Embryonic facial prominence (tissue), 1 donor: ENCODE measurements around the gene QSOX2.

Experiments
- DNase-seq: peaks from one replicate; pipeline ENCODE4 v3.0.0-alpha.2; 2016; ENCODE audit errors: extremely low spot score

The QSOX2 gene, protein sequence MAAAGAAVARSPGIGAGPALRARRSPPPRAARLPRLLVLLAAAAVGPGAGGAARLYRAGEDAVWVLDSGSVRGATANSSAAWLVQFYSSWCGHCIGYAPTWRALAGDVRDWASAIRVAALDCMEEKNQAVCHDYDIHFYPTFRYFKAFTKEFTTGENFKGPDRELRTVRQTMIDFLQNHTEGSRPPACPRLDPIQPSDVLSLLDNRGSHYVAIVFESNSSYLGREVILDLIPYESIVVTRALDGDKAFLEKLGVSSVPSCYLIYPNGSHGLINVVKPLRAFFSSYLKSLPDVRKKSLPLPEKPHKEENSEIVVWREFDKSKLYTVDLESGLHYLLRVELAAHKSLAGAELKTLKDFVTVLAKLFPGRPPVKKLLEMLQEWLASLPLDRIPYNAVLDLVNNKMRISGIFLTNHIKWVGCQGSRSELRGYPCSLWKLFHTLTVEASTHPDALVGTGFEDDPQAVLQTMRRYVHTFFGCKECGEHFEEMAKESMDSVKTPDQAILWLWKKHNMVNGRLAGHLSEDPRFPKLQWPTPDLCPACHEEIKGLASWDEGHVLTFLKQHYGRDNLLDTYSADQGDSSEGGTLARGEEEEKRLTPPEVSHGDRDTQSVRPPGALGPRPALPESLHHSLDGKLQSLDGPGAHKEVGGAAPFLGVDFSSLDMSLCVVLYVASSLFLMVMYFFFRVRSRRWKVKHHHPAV

DNA sequence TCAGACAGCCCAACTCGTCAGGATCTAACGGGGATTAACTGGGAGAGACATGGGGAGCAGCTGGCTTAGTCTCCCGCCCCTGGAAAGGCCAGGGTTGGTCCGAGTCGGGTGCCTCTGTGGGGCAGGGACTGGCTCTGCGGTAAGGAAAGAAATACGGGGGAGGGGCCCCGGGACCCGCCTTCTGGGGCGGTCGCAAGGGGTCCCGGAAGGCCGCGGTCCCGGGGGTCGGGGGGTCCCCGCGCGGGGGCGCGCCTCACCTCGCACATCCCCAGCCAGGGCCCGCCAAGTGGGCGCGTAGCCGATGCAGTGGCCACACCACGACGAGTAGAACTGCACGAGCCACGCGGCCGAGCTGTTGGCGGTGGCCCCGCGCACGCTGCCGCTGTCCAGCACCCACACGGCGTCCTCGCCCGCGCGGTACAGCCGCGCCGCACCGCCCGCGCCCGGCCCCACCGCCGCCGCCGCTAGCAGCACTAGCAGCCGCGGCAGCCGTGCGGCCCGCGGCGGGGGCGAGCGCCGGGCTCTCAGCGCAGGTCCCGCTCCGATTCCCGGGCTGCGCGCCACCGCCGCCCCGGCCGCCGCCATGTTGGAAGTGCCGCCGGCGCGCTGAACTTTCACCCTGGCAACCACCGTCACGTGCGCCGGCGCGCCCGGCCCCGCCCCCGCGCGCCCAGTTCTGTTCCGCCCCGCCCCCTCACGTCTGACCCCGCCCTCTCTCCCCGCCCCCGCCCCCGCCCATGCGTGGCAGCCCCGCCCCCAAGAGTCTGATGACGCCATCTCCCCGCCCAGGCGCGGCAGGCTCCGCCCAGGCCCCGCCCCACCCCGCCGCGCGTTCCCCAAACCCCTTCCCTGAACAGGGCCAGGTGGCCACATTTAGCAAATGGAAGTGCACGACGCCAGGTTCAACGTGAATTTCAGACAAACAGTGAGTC, at the start of gene QSOX2:
Gene QSOX2, minus strand, starts transcription at position 594 of the 932 bp plus-strand sequence. Its CDS starts 9 bp downstream, at position 585.
- DNase-seq: peak; percentile 73

DNA sequence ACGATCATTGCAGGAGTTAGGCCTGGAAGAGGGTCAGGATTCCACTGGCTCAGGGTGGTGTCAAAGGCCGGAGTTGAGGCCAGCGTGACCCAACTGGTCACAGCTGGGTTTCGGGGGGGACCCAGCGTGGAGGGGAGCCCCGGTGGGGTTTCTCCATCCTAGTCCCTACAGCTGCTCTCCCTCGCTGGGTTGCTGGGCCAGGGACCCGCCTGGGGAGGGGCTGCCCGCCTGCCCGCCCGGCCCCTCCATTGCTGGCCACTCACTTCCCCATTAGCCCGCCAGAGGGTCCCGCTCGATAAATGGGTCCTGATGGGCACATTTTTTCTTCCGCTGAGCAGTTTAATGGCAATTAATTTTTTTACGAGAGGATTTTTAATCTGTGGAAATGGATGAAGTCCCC, 49.4 kb upstream of the QSOX2 start:
- DNase-seq: no peak

DNA sequence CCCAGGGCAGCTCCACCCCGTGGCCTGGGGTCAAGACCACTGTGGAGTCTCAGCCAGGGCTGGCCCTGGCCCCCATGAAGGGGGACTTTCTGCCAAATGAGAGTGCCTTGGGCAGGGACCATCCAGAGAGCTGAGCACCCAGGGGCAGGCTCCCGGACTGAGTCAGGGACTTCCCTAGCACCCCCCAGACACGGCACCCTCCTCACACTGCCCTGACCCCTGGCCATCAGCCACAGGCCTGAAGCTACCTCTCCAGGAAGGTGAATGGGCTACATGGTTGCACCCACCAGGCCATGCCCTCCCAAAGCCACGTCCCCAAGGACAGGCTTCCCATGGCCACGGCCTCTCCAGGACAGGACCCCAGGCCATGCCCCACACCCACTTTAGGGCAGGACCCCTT, 48.8 kb upstream of the QSOX2 start:
- no peak for DNase-seq

DNA sequence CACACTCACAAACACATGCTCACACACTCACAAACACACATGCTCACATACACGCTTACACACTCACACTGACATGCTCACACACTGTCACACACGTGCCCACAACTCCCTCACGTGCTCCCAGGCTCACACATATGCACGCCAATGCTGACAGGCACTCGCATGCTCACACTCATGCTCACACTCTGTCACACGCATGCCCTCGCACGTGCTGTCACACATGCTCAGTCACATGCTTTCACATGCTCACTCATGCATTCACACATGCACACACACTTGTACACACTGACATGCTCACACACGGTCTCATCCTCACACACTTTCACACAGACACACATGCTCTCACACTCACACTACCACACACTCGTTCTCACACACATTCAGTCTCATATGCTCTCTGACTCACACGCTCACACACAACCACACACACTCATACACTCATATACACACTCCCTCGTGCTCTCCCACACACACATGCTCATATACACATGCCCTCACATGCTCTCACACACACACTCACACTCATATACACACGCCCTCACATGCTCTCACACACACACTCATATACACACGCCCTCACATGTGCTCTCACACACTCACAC, 48.0 kb upstream of the QSOX2 start:
- no peak for DNase-seq

DNA sequence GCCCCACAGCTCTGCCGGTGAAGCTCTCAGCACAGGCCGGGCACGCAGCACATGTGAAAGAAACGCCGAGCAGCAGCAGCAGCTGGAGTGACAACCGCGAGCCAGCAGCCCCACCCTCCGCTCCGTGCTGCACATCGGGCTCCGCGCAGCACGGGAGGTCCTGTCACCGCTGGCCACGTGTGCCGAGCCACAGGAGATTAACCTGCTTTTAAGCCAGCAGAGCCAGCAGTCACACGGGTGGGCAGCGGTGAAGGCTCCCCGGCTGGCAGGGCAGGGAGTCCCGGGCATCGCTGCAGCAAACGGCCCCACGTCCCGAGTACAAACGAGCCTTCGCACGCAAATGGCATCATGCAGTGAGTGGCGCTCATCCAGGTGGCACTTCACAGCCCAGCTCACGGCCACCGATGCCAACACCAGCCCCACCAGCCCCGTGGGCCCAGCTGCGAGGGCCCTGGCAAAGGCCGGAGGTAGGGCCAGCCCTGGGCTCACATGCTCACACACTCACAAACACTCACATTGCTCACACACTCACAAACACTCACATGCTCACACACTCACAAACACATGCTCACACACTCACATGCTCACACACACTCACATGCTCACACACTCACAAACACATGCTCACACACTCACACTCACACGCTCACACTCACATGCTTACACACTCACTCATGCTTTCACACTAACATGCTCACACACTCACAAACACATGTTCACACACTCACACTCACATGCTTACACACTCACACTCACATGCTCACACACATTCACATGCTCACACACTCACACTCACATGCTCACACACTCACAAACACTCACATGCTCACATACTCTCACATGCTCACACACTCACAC, 47.2 kb upstream of the QSOX2 start:
- no peak for DNase-seq

DNA sequence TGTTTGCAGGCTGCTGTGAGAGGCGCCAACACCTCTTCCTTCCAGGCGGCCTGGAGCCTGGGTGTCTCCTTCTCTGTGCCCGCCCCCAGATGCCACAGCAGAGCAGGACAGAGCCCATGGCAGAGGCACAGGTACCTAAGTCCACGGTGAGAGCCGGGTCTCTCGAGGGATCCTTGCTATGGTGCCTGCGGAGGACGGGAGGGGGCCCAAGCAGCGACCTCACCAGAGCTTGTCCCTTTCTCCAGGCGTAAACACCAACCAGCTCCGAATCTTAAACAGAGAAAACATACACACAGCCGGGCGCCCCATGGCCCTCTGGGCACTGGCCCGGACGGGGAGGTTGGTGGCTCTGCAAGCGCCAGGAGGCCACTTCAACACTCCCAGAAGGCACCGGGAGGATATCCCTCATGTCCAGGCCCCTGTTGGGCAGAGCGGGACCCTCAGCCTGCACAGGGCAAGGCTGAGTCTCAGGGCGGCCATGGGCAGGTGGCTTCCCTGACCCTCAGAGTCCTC, 46.5 kb upstream of the QSOX2 start:
- no peak for DNase-seq

DNA sequence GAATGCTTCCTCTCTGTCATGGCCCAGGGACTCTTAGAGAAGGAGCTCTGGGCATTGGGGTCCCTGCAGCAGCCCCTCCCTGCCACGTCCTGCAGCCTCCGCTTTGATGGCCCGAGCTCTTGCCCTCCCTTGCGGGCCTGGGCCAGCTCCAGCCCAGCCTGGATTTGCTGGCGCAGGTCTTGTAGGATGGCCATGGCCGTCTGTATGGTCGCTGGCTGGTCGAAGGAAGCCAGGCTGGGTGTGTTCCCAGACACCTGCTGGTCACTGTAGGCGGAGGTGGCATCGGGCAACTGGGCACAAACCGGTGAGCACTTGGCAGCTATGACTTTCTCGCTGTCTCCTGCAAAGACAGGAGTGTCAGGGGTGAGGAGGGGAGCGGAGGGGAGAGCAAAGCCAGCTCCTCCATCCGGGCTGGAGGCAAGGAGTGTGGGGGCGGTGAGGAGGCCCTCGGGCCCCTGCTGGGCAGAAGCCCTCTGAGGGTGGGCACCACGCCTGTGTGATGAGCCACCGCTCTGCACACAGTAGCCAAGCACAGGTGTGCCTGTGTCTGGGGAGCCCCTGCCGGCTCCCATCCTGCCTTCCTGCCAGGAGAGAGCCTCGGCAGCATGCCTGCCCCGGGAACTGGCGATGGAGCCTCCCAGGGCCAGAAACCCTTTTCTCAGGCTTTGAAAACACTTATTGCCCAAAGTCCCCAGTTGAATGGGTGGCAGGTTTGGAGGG, 45.9 kb upstream of the QSOX2 start:
- DNase-seq: no peak

DNA sequence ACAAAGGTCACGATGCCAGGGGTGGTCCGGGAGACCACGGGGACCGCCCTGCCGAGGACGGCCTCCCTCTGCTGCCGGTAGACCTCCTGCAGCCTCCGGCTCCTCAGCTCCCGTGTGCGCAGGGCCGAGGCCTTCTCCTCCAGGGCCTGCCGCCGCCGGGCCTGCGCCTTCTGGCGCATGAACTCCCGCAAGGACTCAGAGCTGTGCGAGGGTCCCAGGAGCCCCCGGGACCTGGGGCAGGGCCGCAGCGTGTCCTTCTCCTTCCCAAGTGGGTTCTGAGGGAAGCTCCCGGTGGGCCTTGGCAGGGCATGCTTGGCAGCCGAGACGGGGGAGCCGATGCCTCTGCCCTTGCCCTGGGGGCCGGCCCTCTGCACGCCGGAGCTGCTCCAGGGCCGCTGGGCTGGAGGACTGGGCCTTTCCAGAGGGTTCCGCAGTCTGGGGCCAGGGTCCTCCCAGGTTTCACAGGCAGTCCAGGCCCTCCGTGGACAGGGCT, 44.9 kb upstream of the QSOX2 start:
- DNase-seq: no peak

DNA sequence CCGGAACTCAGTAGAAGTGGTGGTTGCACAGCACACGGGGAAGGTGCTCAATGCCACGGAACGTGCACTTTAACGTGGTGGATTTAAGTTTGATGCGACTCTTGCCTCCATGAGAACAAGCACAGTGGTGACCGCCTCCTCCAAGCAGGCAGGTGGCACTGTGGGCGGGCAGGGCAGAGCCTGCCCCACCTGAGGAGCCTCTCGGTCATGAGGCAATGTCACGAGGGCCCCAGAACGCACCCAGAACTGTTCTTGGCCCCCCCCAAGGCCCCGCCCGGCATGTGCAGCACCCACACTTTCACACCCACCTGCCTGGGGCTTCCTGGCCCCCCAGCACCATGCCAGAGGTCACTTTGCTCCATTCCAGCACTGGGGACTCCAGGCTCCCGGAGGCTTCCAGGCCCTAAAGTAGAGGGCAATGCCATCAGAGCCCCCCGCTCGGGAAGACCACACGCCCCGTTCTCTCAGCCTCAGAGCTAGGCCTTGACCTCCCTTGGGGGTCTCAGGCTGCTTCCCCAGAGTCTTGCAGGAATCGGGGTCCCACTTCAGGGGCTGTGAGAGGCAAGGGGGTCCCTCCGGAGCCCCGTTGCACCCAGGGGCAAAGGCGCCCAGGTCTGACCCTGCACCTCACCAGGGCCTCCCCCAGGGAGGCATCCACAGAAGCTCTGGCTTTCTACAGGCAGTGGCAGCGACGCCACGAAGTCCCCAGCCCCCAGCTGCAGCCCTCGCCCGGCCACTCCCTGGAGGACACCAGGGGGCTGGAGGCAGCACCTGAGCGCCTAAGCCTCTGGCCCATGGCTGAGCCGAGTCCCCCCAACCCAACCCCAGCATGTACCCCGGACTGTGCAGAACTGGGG, 44.3 kb upstream of the QSOX2 start:
- DNase-seq: no peak

DNA sequence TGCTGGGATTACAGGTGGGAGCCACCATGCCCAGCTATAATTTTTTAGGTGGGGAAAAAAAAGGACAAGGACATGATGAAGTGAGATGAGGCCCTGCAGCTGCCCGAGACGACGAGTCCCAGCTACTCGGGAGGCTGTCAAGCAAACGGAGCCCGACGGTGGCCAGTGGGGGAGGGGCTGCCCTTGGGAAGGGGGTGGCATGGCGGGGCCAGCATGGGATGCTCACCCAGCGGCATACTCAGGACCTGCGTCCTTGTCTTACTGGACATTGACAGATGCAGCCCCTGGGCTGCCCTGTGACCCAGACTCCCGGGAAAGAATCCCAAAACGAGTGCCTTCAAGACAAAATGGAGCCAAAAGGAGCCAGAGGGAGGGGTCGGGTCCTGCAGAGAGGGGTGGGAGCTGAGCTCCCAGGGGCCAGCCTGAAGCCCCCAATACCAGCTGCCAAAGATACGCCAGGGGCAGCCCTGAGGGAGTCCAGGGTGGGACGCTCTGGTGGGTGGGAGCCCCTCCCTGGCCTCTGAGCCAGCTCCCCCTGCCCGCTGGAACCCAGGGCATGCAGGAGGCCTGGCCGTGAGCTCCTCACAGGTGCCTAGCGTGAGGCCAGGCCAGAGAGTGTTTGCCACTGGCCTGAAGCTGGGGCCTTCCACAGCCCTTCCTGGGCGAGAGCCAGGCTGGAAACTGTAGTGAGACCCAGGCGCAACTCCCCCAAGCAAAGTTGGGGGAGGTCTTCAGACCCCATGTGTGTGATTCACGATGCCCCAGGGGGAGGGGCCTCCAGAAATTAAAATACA, 42.5 kb upstream of the QSOX2 start:
- DNase-seq: no peak

DNA sequence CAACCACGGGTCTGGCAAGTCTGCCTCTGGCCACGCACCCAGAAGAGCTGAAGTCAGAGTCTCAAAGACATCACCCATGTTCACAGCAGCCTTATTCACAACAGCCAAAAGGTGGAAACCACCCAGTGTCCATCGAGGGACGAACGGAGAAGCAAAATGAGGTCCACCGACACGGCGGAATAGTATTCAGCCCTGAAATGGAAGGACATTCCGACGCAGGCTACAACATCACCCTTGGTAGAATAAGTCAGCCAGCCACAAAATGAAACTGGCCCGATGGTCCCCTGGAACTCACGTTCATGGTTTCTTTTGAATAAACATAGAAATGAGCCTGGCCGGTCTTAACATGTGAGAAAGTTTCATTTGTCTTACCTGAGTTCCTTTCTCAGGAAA, 41.4 kb upstream of the QSOX2 start:
- DNase-seq: no peak

DNA sequence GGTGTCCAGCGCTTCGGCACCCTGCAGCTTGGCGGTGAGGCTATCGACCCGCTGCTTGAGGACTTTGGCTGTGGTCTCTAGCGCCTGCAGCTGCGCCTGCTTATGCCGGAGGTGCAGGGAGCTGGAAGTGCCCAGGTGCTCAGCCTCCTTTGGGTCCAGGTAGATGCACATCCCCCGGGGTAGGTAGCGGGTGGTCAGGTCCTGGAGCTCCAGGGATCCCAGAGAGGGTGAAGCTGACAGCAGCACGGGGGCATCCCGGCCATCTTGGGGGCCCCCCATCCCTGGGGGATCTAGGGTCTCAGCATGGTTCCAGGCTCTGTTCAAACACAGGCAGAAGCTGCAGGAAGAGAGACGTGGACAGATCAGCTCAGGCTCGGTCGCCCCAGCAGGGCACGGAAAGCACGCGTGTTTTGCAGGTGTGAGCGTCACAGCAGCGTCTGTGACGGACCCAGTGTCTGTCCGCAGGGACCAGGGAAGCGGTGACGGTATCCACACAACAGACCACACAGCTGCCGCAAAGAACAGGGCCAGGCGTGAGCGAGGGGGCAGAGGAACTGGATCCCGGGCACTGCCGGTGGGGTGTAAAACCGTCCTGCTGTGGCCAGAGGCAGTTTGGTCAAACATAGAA, 40.9 kb upstream of the QSOX2 start:
- no peak for DNase-seq

DNA sequence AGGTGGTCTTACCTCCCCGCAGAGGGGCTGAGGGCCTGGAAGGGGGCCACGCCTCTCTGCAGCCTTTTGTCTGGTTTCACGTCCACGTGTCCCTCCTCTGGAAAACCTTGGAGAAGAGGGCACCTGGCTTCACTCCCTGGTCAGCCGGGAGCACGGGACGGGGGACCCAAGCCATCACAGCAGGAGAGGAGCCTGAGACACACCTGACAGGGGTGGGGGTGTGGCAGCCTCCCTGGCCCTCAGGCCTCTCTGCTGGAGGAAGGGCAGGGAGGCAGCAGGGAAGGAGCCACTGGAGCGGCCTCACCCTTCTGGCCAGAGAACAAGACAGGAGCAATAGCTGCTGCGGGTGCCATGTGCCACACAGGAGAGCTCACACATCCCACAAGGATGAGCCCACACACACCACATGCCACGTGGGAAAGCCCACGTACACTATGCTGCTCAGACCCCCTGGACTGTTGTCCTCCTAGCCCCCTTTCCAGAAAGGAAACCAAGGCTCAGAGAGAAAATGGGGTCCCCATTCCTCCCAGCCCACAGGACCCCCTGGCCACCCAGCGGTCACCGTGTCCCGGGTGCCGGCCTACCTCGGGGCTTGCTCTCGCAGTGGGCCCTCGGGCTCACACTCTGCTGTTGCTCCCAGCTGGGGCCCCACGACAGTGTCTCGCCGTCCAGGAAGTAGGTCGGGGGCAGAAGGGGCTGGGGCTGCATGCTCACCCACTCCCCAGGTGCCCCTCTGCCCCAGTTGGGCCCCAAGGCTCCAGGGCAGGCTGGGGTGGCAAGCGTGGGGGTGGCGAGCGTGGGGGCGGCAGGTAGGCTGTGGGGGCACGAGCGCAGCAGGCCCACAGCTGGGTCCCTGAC, 40.1 kb upstream of the QSOX2 start:
- DNase-seq: no peak

DNA sequence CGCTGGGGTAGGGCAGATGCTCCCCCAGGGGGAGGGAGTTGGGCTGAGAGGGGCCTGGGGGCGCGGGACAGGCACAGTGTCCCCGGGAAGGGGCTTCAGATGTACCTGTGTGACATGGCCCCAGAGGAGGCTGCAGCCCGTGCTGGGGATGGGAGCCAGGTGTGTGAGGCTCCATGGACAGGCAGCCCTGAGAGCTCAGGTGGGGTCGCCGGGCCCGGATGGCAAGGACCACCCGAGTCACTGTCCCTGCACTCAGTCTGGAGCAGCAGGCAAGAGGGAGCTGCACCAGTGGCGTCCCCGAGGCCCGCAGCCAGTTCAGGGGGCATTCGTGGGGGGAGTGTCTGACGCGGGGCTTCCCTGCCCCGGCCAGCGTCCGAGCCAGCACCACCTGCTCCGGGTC, 39.3 kb upstream of the QSOX2 start:
- no peak for DNase-seq

DNA sequence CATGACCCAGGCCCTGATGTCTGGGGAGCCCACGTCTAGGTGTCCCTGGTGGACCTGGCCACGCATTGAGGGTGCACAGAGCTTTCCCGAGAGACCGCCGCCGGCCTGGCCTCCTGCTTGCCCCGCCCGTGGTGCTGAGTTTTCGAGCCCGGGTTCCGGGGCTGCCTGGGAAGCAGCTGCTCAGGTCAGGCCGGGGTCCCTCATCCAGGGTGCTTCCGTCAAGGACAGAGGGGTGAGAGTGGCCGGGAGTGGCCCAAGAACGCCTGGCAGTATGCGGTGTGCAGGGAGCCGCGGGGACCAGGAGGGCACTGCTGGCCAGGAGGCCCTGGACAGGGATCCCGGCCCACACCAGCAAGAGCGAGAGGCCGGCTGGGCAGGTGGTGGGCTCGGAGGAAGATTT, 38.7 kb upstream of the QSOX2 start:
- no peak for DNase-seq
